Astrocyte (in vitro differentiated cells and primary cell): ENCODE results near the gene YJU2. TPM values are rescaled to one million over a fixed set of nuclear protein-coding genes. Genes with fewer than 3 reads are reported as not detected.

ENCODE experiments used
- DNase-seq: peaks from one replicate; pipeline ENCODE4 v3.0.0-alpha.2; 2010; ENCODE audit warnings: low read depth
- FAIRE-seq: peaks from 2 replicates; lab custom pipeline; 2011; peaks lifted over from hg19 to GRCh38; lab: Jason Lieb, UNC
- H2AFZ ChIP-seq: 2 replicates; pipeline ENCODE4 v1.6.0; 2012; ENCODE audit warnings: low read depth, low read length, inconsistent platforms
- H3K27ac ChIP-seq: 2 replicates; pipeline ENCODE4 v1.5.1; 2011; ENCODE audit warnings: low read depth, low read length, inconsistent platforms
- H3K27me3 ChIP-seq: 2 replicates; pipeline ENCODE4 v1.6.0; 2011; ENCODE audit warnings: low read length, inconsistent platforms; ENCODE audit not compliant: insufficient read depth
- H3K36me3 ChIP-seq: 2 replicates; pipeline ENCODE4 v1.5.1; 2011; ENCODE audit warnings: low read length, inconsistent platforms; ENCODE audit not compliant: insufficient read depth
- H3K4me1 ChIP-seq: 2 replicates; pipeline ENCODE4 v1.5.1; 2011; ENCODE audit warnings: low read length, inconsistent platforms; ENCODE audit not compliant: insufficient read depth
- H3K4me2 ChIP-seq: 2 replicates; pipeline ENCODE4 v1.6.0; 2012; ENCODE audit warnings: low read length, inconsistent platforms
- H3K4me3 ChIP-seq: 2 replicates; pipeline ENCODE4 v1.5.1; 2011; ENCODE audit warnings: low read depth, mild to moderate bottlenecking, low read length, inconsistent platforms; ENCODE audit not compliant: insufficient read depth
- H3K79me2 ChIP-seq: 2 replicates; pipeline ENCODE4 v1.6.0; 2012; ENCODE audit warnings: mild to moderate bottlenecking, low read length, inconsistent platforms; ENCODE audit not compliant: insufficient read depth
- H3K9ac ChIP-seq: 2 replicates; pipeline ENCODE4 v1.6.0; 2012; ENCODE audit warnings: mild to moderate bottlenecking, low read length, inconsistent platforms
- H3K9me3 ChIP-seq: 2 replicates; pipeline ENCODE4 v1.5.1; 2012; ENCODE audit warnings: low read depth, mild to moderate bottlenecking, low read length, inconsistent platforms; ENCODE audit not compliant: insufficient read depth
- H4K20me1 ChIP-seq: 2 replicates; pipeline ENCODE4 v1.6.0; 2012; ENCODE audit warnings: low read length, inconsistent platforms; ENCODE audit not compliant: insufficient read depth
- H3K27ac Mint-ChIP-seq: one replicate; pipeline ENCODE4 v1.8.0; 2021; ENCODE audit warnings: mild to moderate bottlenecking, mixed read lengths; ENCODE audit not compliant: unreplicated experiment
- H3K27me3 Mint-ChIP-seq: one replicate; pipeline ENCODE4 v1.8.0; 2021; ENCODE audit warnings: low read depth, mixed read lengths; ENCODE audit not compliant: unreplicated experiment
- H3K36me3 Mint-ChIP-seq: one replicate; pipeline ENCODE4 v1.8.0; 2021; ENCODE audit warnings: low read depth, mixed read lengths; ENCODE audit not compliant: unreplicated experiment
- H3K4me1 Mint-ChIP-seq: one replicate; pipeline ENCODE4 v1.8.0; 2021; ENCODE audit warnings: low read depth, mixed read lengths; ENCODE audit not compliant: unreplicated experiment
- H3K4me3 Mint-ChIP-seq: one replicate; pipeline ENCODE4 v1.8.0; 2021; ENCODE audit warnings: mild to moderate bottlenecking, moderate library complexity, mixed read lengths; ENCODE audit not compliant: unreplicated experiment
- H3K9me3 Mint-ChIP-seq: one replicate; pipeline ENCODE4 v1.8.0; 2021; ENCODE audit warnings: mild to moderate bottlenecking, mixed read lengths; ENCODE audit not compliant: unreplicated experiment
- CTCF ChIP-seq: IDR thresholded peaks from 2 replicates; pipeline ENCODE4 v1.5.1; 2011; ENCODE audit warnings: low read depth, mild to moderate bottlenecking, inconsistent platforms, low read length, moderate library complexity; ENCODE audit not compliant: insufficient read depth
- EZH2 ChIP-seq: IDR thresholded peaks from 2 replicates; pipeline ENCODE4 v1.6.1; 2012; ENCODE audit warnings: mild to moderate bottlenecking, low read length, inconsistent platforms; ENCODE audit not compliant: insufficient read depth
- total RNA-seq: library from RNA; stranded (reverse); gene quantifications from 2 replicates; pipeline ENCODE4 v1.2.1, GENCODE V29; 2021

Gene YJU2
- total RNA-seq, 1 donor from 2014 or later = 14.0 TPM

- Histone ChIP-seq H3K4me1 (no peaks in the 10 kb centered on the region), H3K27me3 (no peaks in the 10 kb centered on the region), H3K9me3 (no peaks in the 10 kb centered on the region), H4K20me1 (no peaks in the 10 kb centered on the region), H3K36me3 (no peaks in the 10 kb centered on the region), H2AFZ (no peak within 1 kb of the TSS), H3K4me2 (no peak within 1 kb of the TSS), H3K79me2 (no peaks in the 10 kb centered on the region), H3K4me3 (no peak within 1 kb of the TSS), H3K27ac (no peak within 1 kb of the TSS), H3K9ac (no peak within 1 kb of the TSS)
- H3K9me3 Mint-ChIP-seq = no peaks in the 10 kb centered on the region
- FAIRE-seq = no peak
- no peak for TF ChIP-seq CTCF
- TF ChIP-seq EZH2 = no peak
- H3K27ac Mint-ChIP-seq = no peak within 1 kb of the TSS
- H3K36me3 Mint-ChIP-seq = peaks cover 2% of the 10 kb centered on the region
- peaks cover 2% of the 10 kb centered on the region for H3K4me1 Mint-ChIP-seq
- H3K4me3 Mint-ChIP-seq = no peak within 1 kb of the TSS
- DNase-seq = no peak
- peaks cover 6% of the 10 kb centered on the region for H3K27me3 Mint-ChIP-seq
Measured at GRCh38 chr19:4302243-4302640, 55.4 kb downstream of the YJU2 start, which contains the start of gene TMIGD2. Gene TMIGD2, minus strand, starts transcription at chr19:4302389. Its CDS starts 4 bp downstream, at chr19:4302385.

- Histone ChIP-seq H3K4me1 (no peaks in the 10 kb centered on the region), H3K36me3 (no peaks in the 10 kb centered on the region), H2AFZ (peak overlapping the region; percentile 76), H3K27ac (no peak overlapping the region), H3K27me3 (no peaks in the 10 kb centered on the region), H3K9me3 (no peaks in the 10 kb centered on the region), H3K4me2 (peak overlapping the region; percentile 80), H4K20me1 (no peaks in the 10 kb centered on the region), H3K9ac (no peak overlapping the region), H3K4me3 (no peak overlapping the region), H3K79me2 (no peaks in the 10 kb centered on the region)
- no peak for TF ChIP-seq EZH2
- TF ChIP-seq CTCF = no peak
- Mint-ChIP-seq H3K4me1 (peaks cover 2% of the 10 kb centered on the region), H3K4me3 (peak overlapping the region; percentile 81), H3K27ac (peak overlapping the region; percentile 41), H3K9me3 (no peaks in the 10 kb centered on the region), H3K36me3 (peaks cover 2% of the 10 kb centered on the region), H3K27me3 (peaks cover 6% of the 10 kb centered on the region)
- DNase-seq (no peak), FAIRE-seq (no peak)
Measured at GRCh38 chr19:4303819-4304537, 57.1 kb downstream of the YJU2 start.
